ENCODE results near the gene TK2. TPM values are rescaled to one million over a fixed set of nuclear protein-coding genes. Genes with fewer than 3 reads are reported as not detected.

TK2 gene
- total RNA-seq, 1 donor from 2014 or later = 28.5 TPM

GRCh38 chr16:66529475-66529874 lies 20.4 kb downstream of the TK2 start:
- no peaks in the 10 kb centered on the region for H3K9me3 Mint-ChIP-seq

GRCh38 chr16:66528294-66528693 lies 21.6 kb downstream of the TK2 start:
- TF ChIP-seq CTCF (IDR thresholded peaks at IDR 0.05; ENCODE audit: unreplicated experiment) = no peak
- DNase-seq (ENCODE audit: low spot score in 2 of 2, unreplicated experiment in 2 of 2) = no peak
- H3K27ac Mint-ChIP-seq = no peak overlapping the region
- H3K4me1 Mint-ChIP-seq = no peaks in the 10 kb centered on the region
- peaks cover 21% of the 10 kb centered on the region for H3K36me3 Mint-ChIP-seq
- H3K4me3 Mint-ChIP-seq = no peak overlapping the region
- H3K27me3 Mint-ChIP-seq (ENCODE audit: low read depth) = no peaks in the 10 kb centered on the region
- H3K9me3 Mint-ChIP-seq = no peaks in the 10 kb centered on the region

More at GRCh38 chr16:66529475-66529874, 20.4 kb downstream of the TK2 start:
- Mint-ChIP-seq H3K27me3 (ENCODE audit: low read depth) (no peaks in the 10 kb centered on the region), H3K4me3 (no peak overlapping the region), H3K27ac (no peak overlapping the region), H3K4me1 (no peaks in the 10 kb centered on the region), H3K36me3 (peaks cover 24% of the 10 kb centered on the region)
- TF ChIP-seq CTCF (IDR thresholded peaks at IDR 0.05; ENCODE audit: unreplicated experiment) = no peak
- DNase-seq (ENCODE audit: low spot score in 2 of 2, unreplicated experiment in 2 of 2) = no peak

- Mint-ChIP-seq H3K27me3 (ENCODE audit: low read depth) (no peaks in the 10 kb centered on the region), H3K9me3 (no peaks in the 10 kb centered on the region), H3K27ac (no peak overlapping the region), H3K36me3 (peaks cover 16% of the 10 kb centered on the region), H3K4me3 (no peak overlapping the region), H3K4me1 (no peaks in the 10 kb centered on the region)
- no peak for DNase-seq (ENCODE audit: low spot score in 2 of 2, unreplicated experiment in 2 of 2)
- TF ChIP-seq CTCF (IDR thresholded peaks at IDR 0.05; ENCODE audit: unreplicated experiment) = no peak
Observed at GRCh38 chr16:66525396-66526180, 24.3 kb downstream of the TK2 start.

- H3K36me3 Mint-ChIP-seq = peaks cover 12% of the 10 kb centered on the region
- no peaks in the 10 kb centered on the region for H3K27me3 Mint-ChIP-seq (ENCODE audit: low read depth)
- no peak overlapping the region for H3K4me3 Mint-ChIP-seq
- TF ChIP-seq CTCF (IDR thresholded peaks at IDR 0.05; ENCODE audit: unreplicated experiment) = no peak
- no peak overlapping the region for H3K27ac Mint-ChIP-seq
- no peaks in the 10 kb centered on the region for H3K9me3 Mint-ChIP-seq
- DNase-seq (ENCODE audit: low spot score in 2 of 2, unreplicated experiment in 2 of 2) = no peak
- H3K4me1 Mint-ChIP-seq = no peaks in the 10 kb centered on the region
Observed at GRCh38 chr16:66524601-66525164, 25.2 kb downstream of the TK2 start.

- Mint-ChIP-seq H3K4me1 (no peaks in the 10 kb centered on the region), H3K36me3 (peaks cover 9% of the 10 kb centered on the region), H3K4me3 (no peak overlapping the region), H3K27me3 (ENCODE audit: low read depth) (no peaks in the 10 kb centered on the region), H3K9me3 (no peaks in the 10 kb centered on the region), H3K27ac (no peak overlapping the region)
- DNase-seq (ENCODE audit: low spot score in 2 of 2, unreplicated experiment in 2 of 2) = no peak
- no peak for TF ChIP-seq CTCF (IDR thresholded peaks at IDR 0.05; ENCODE audit: unreplicated experiment)
Observed at GRCh38 chr16:66523861-66524354, 26.0 kb downstream of the TK2 start.
